ENCODE data around the gene GYG2.
"Not testable (repeated sequence)": the region's sequence is repeated elsewhere in the genome, so short reads cannot be mapped to it uniquely, and the experiment has no call there.

- not testable (repeated sequence) for TF ChIP-seq POLR2AphosphoS5 (IDR thresholded peaks at IDR 0.05); REST (IDR thresholded peaks at IDR 0.05; ENCODE audit: borderline replicate concordance)
Observed at GRCh38 chrX:2802376-2803090, 26.2 kb upstream of the GYG2 start.

Measured in neural cell (in vitro differentiated cells).